PC-3 (cell line): ENCODE data around the gene TNFAIP3. TPM values are rescaled to one million over a fixed set of nuclear protein-coding genes. Genes with fewer than 3 reads are reported as not detected.

ENCODE experiments used
- ATAC-seq: fragments of 200-7000 bp; cut with Tn5 transposase; 2 replicates; pipeline ENCODE4 v1.9.1; 2020; ENCODE audit warnings: mild to moderate bottlenecking, moderate library complexity
- BruUV-seq: library from RNA; stranded (reverse); fragments of 400-500 nt; replicated peaks from 2 replicates; lab custom pipeline; 2021; lab: Mats Ljungman, UMichigan
- CTCF ChIA-PET: fragments of 300-600 bp; sonication (Branson Sonifier 250); formaldehyde crosslinking; loops from one replicate; lab custom pipeline; 2022; ENCODE audit warnings: antibody characterized with exemption; lab: Charles Lee
- POLR2A ChIA-PET: fragments of 300-600 bp; sonication (Branson Sonifier 250); formaldehyde crosslinking; loops from one replicate; lab custom pipeline; 2022; ENCODE audit warnings: antibody characterized with exemption; ENCODE audit not compliant: unreplicated experiment; lab: Charles Lee
- DNase-seq: peaks from one replicate; pipeline ENCODE4 v3.0.0-alpha.2; 2015
- H2AFZ ChIP-seq: fragments of 300-600 bp; sonication (generic); 2 replicates; pipeline ENCODE4 v1.6.0; 2016; ENCODE audit warnings: antibody characterized with exemption, low read length
- H3F3A ChIP-seq: fragments of 300-600 bp; sonication (generic); one replicate; pipeline ENCODE4 v1.6.0; 2017; ENCODE audit warnings: antibody characterized with exemption, low read length, control low read depth, mild to moderate bottlenecking; ENCODE audit not compliant: unreplicated experiment
- H3K27ac ChIP-seq: fragments of 300-600 bp; sonication (generic); 2 replicates; pipeline ENCODE4 v1.5.1; 2016; ENCODE audit warnings: mild to moderate bottlenecking, low read length
- H3K27me3 ChIP-seq: fragments of 300-600 bp; sonication (generic); 2 replicates; pipeline ENCODE4 v1.6.1; 2016; ENCODE audit warnings: low read length, mixed read lengths
- H3K36me3 ChIP-seq: fragments of 300-600 bp; sonication (generic); 2 replicates; pipeline ENCODE4 v1.6.1; 2016; ENCODE audit warnings: low read depth, mixed run types, low read length, mixed read lengths
- H3K4me1 ChIP-seq: fragments of 300-600 bp; sonication (generic); 2 replicates; pipeline ENCODE4 v1.5.1; 2016; ENCODE audit warnings: low read length; ENCODE audit not compliant: insufficient read depth
- H3K4me2 ChIP-seq: fragments of 300-600 bp; sonication (generic); 2 replicates; pipeline ENCODE4 v1.6.0; 2016; ENCODE audit warnings: low read length
- H3K4me3 ChIP-seq: fragments of 300-600 bp; sonication (generic); 2 replicates; pipeline ENCODE4 v1.5.1; 2016; ENCODE audit warnings: mild to moderate bottlenecking, low read length, mixed read lengths
- H3K79me2 ChIP-seq: fragments of 300-600 bp; sonication (generic); 2 replicates; pipeline ENCODE4 v1.6.1; 2017; ENCODE audit warnings: low read length, mixed read lengths
- H3K9ac ChIP-seq: fragments of 300-600 bp; sonication (generic); 2 replicates; pipeline ENCODE4 v1.6.0; 2016; ENCODE audit warnings: mild to moderate bottlenecking, low read length
- H3K9me2 ChIP-seq: fragments of 300-600 bp; sonication (generic); replicated peaks from 2 replicates; pipeline ENCODE4 v1.6.1; 2016; ENCODE audit warnings: mixed run types, low read length, mixed read lengths
- H3K9me3 ChIP-seq: fragments of 300-600 bp; sonication (generic); 2 replicates; pipeline ENCODE4 v1.6.1; 2016; ENCODE audit warnings: low read length, mixed read lengths
- H4K20me1 ChIP-seq: fragments of 300-600 bp; sonication (generic); 2 replicates; pipeline ENCODE4 v1.6.1; 2016; ENCODE audit warnings: low read length, mixed read lengths
- EZH2 ChIP-seq: fragments of 300-600 bp; sonication (generic); IDR thresholded peaks from one replicate; pipeline ENCODE4 v1.6.1; 2017; ENCODE audit warnings: antibody characterized with exemption, mild to moderate bottlenecking, low read length; ENCODE audit not compliant: unreplicated experiment
- EZH2phosphoT487 ChIP-seq: fragments of 300-600 bp; sonication (generic); IDR thresholded peaks from 2 replicates; pipeline ENCODE4 v1.6.1; 2018; ENCODE audit warnings: mild to moderate bottlenecking, antibody characterized with exemption, low read length, borderline replicate concordance
- intact Hi-C: fragments of 100-400 bp; cut with micrococcal nuclease; formaldehyde crosslinking; loops from 2 replicates; pipeline ENCODE4 v1.9.0; 2023
- total RNA-seq: library from RNA; depleted of rRNA; stranded (reverse); fragments of >200 nt; gene quantifications from 2 replicates; pipeline ENCODE4 v1.2.3, GENCODE V29; 2014
- TF ChIP-seq, protein P1 (sequence below): fragments of 300-600 bp; sonication (generic); conservative IDR thresholded peaks from 2 replicates; pipeline ENCODE4 v1.5.1; 2017; ENCODE audit warnings: antibody characterized with exemption, low read depth, mild to moderate bottlenecking, low read length

The TNFAIP3 gene
- total RNA-seq, 1 experiment from 2014 or later: 21.9 TPM

- Histone ChIP-seq H3K27ac (no peak overlapping the region), H2AFZ (no peak overlapping the region), H3K27me3 (no peaks in the 10 kb centered on the region), H3K4me1 (peaks cover 24% of the 10 kb centered on the region), H3K9ac (no peak overlapping the region), H3K4me2 (no peak overlapping the region), H4K20me1 (no peaks in the 10 kb centered on the region), H3K4me3 (no peak overlapping the region), H3K36me3 (peaks cover 39% of the 10 kb centered on the region), H3K9me2 (no peaks in the 10 kb centered on the region), H3K9me3 (no peaks in the 10 kb centered on the region), H3F3A (no peaks in the 10 kb centered on the region), H3K79me2 (peaks cover 20% of the 10 kb centered on the region)
- ATAC-seq (no peak), DNase-seq (no peak)
- TF ChIP-seq, protein P1, sequence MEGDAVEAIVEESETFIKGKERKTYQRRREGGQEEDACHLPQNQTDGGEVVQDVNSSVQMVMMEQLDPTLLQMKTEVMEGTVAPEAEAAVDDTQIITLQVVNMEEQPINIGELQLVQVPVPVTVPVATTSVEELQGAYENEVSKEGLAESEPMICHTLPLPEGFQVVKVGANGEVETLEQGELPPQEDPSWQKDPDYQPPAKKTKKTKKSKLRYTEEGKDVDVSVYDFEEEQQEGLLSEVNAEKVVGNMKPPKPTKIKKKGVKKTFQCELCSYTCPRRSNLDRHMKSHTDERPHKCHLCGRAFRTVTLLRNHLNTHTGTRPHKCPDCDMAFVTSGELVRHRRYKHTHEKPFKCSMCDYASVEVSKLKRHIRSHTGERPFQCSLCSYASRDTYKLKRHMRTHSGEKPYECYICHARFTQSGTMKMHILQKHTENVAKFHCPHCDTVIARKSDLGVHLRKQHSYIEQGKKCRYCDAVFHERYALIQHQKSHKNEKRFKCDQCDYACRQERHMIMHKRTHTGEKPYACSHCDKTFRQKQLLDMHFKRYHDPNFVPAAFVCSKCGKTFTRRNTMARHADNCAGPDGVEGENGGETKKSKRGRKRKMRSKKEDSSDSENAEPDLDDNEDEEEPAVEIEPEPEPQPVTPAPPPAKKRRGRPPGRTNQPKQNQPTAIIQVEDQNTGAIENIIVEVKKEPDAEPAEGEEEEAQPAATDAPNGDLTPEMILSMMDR: no peak
- TF ChIP-seq EZH2phosphoT487 (no peak), EZH2 (no peak)
- ChIA-PET CTCF (no interaction called here), POLR2A (no interaction called here)
- intact Hi-C loops: no loop called here
- BruUV-seq: no TSS peak
Measured at GRCh38 chr6:137875606-137876005, 8.5 kb downstream of the TNFAIP3 start.

DNA sequence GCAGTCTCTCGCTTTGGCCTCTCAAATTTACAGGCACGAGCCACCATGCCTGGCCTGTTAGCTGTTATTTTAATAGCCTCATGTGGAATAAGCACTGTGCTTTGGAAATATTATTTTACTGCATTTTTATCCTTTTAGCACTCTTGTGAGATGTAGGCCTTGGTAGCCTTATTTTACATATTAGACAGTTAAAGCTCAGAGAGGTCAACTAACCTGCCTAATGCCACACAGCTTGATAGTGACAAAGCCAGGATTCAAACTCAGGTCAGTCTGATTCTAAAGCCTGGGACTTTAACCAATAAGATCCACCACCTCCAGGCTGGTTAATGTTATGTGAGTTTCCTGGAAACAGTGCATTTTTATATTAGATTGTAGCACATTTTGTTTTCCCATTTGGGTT lies 9.5 kb downstream of the TNFAIP3 start:
- Histone ChIP-seq H3K9me3 (no peaks in the 10 kb centered on the region), H3K4me1 (peaks cover 22% of the 10 kb centered on the region)
- DNase-seq: no peak

DNA sequence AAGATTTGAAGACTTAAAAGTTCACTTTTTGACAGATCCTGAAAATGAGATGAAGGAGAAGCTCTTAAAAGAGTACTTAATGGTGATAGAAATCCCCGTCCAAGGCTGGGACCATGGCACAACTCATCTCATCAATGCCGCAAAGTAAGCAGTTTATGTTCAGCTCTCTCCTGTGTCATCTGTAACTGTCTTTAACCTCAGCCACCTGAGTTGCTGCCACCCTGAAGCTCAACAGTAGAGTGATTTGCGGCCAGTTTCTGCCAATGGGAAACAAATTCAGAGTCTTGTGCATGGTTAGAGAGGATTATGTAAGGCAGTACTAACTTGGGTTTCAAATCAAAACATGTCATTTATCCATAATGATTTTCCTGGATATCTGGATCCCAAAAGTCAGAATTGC lies 10.1 kb downstream of the TNFAIP3 start:
- H3K9ac ChIP-seq: no peak overlapping the region
- H3K27me3 ChIP-seq: no peaks in the 10 kb centered on the region
- no peak overlapping the region for H2AFZ ChIP-seq
- ChIA-PET POLR2A (no interaction called here), CTCF (no interaction called here)
- no peak overlapping the region for H3K4me3 ChIP-seq
- H3K27ac ChIP-seq: no peak overlapping the region
- peaks cover 37% of the 10 kb centered on the region for H3K36me3 ChIP-seq
- H3K9me2 ChIP-seq: no peaks in the 10 kb centered on the region
- ATAC-seq: no peak
- no peaks in the 10 kb centered on the region for H3F3A ChIP-seq
- DNase-seq: no peak
- no peaks in the 10 kb centered on the region for H4K20me1 ChIP-seq
- no peak for TF ChIP-seq EZH2
- no peak for TF ChIP-seq EZH2phosphoT487
- TF ChIP-seq, protein P1: no peak
- intact Hi-C loops: no loop called here
- no TSS peak for BruUV-seq
- H3K9me3 ChIP-seq: no peaks in the 10 kb centered on the region
- H3K4me2 ChIP-seq: no peak overlapping the region
- peaks cover 6% of the 10 kb centered on the region; the same call in 1 of the 2 replicates for H3K79me2 ChIP-seq
- H3K4me1 ChIP-seq: peaks cover 17% of the 10 kb centered on the region

More for the DNA sequence above, 9.5 kb downstream of the TNFAIP3 start:
- no peaks in the 10 kb centered on the region for H3K9me2 ChIP-seq
- peaks cover 39% of the 10 kb centered on the region for H3K36me3 ChIP-seq
- no TSS peak for BruUV-seq
- H3F3A ChIP-seq: no peaks in the 10 kb centered on the region
- H3K27ac ChIP-seq: no peak overlapping the region
- no peak for ATAC-seq
- no peaks in the 10 kb centered on the region for H3K27me3 ChIP-seq
- TF ChIP-seq EZH2: no peak
- TF ChIP-seq, protein P1: no peak
- no peak for TF ChIP-seq EZH2phosphoT487
- no peak overlapping the region for H3K9ac ChIP-seq
- no peaks in the 10 kb centered on the region for H4K20me1 ChIP-seq
- no peak overlapping the region for H3K4me2 ChIP-seq
- CTCF ChIA-PET: no interaction called here
- POLR2A ChIA-PET: no interaction called here
- intact Hi-C loops: no loop called here
- H2AFZ ChIP-seq: no peak overlapping the region
- H3K4me3 ChIP-seq: no peak overlapping the region
- H3K79me2 ChIP-seq: peaks cover 12% of the 10 kb centered on the region
